Duodenal mucosa (tissue), 2 donors: ENCODE measurements around the gene SHLD1.
"Not testable (repeated sequence)": the region's sequence is repeated elsewhere in the genome, so short reads cannot be mapped to it uniquely, and the experiment has no call there.

Source experiments
- H3K27ac ChIP-seq: one replicate; pipeline ENCODE4 v1.7.0; 2013; ENCODE audit warnings: low read depth, low read length
- H3K27me3 ChIP-seq, 2 donors: one replicate each; pipeline ENCODE4 v1.7.0; 2013; ENCODE audit warnings: low read length in 2 of 2, control low read depth in 1 of 2; ENCODE audit not compliant: insufficient read depth in 2 of 2, control insufficient read depth in 1 of 2
- H3K36me3 ChIP-seq, 2 donors: one replicate each; pipeline ENCODE4 v1.7.0; 2013; ENCODE audit warnings: low read length in 2 of 2, control low read depth in 1 of 2; ENCODE audit not compliant: insufficient read depth in 2 of 2, control insufficient read depth in 1 of 2
- H3K4me1 ChIP-seq, 2 donors: one replicate each; pipeline ENCODE4 v1.7.0; 2013; ENCODE audit warnings: low read length in 2 of 2, control low read depth in 1 of 2; ENCODE audit not compliant: insufficient read depth in 2 of 2, control insufficient read depth in 1 of 2
- H3K4me3 ChIP-seq, 2 donors: one replicate each; pipeline ENCODE4 v1.7.0; 2013; ENCODE audit warnings: low read length in 2 of 2, low read depth in 1 of 2
- H3K9ac ChIP-seq, 2 donors: one replicate each; pipeline ENCODE4 v1.7.0; 2013; ENCODE audit warnings: low read length in 2 of 2, low read depth in 1 of 2
- H3K9me3 ChIP-seq, 2 donors: one replicate each; pipeline ENCODE4 v1.7.0; 2013; ENCODE audit warnings: low read length in 2 of 2, control low read depth in 1 of 2; ENCODE audit not compliant: control insufficient read depth in 1 of 2

Gene SHLD1

GRCh38 chr20:5788385-5788895, 38.2 kb downstream of the SHLD1 start:
- H3K36me3 ChIP-seq = no peaks in the 10 kb centered on the region
- no peak overlapping the region for H3K9ac ChIP-seq
- H3K9me3 ChIP-seq = no peaks in the 10 kb centered on the region
- no peak overlapping the region for H3K4me3 ChIP-seq
- no peak overlapping the region for H3K27ac ChIP-seq
- H3K4me1 ChIP-seq = peaks cover 8 to 14% of the 10 kb centered on the region in 2 donors
- H3K27me3 ChIP-seq = no peaks in the 10 kb centered on the region

GRCh38 chr20:5789827-5790226, 39.6 kb downstream of the SHLD1 start:
- peaks cover 8 to 12% of the 10 kb centered on the region in 2 donors for H3K4me1 ChIP-seq
- no peak overlapping the region for H3K9ac ChIP-seq
- H3K9me3 ChIP-seq = no peaks in the 10 kb centered on the region
- no peaks in the 10 kb centered on the region for H3K27me3 ChIP-seq
- H3K4me3 ChIP-seq = no peak overlapping the region
- H3K36me3 ChIP-seq = peaks cover 0 to 3% of the 10 kb centered on the region in 2 donors
- no peak overlapping the region for H3K27ac ChIP-seq

DNA sequence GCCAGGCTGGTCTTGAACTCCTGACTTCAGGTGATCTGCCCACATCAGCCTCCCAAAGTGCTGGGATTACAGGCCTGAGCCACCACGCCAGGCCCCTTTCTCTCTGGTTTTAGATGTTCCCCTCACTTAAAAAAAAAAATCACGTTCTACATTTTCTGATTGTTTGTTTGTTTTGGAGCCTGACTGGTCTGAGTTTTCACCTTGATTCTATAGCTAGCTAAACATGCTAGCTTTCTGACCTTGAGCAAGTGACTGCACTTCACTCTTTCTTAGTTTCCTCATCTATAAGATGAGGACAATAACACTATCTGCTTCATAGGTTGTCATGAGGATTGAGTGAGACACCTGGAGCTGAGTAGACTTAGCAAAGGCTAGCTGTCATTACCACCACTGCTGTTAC, 43.7 kb downstream of the SHLD1 start:
- no peak overlapping the region for H3K9ac ChIP-seq
- H3K9me3 ChIP-seq = no peaks in the 10 kb centered on the region
- peaks cover 8 to 12% of the 10 kb centered on the region in 2 donors for H3K4me1 ChIP-seq
- no peak overlapping the region for H3K4me3 ChIP-seq
- no peak overlapping the region for H3K27ac ChIP-seq
- H3K27me3 ChIP-seq = no peaks in the 10 kb centered on the region
- peaks cover 0 to 3% of the 10 kb centered on the region in 2 donors for H3K36me3 ChIP-seq

GRCh38 chr20:5796331-5797040, 46.3 kb downstream of the SHLD1 start:
- no peaks in the 10 kb centered on the region for H3K27me3 ChIP-seq
- peaks cover 8 to 12% of the 10 kb centered on the region in 2 donors for H3K4me1 ChIP-seq
- H3K36me3 ChIP-seq = peaks cover 0 to 3% of the 10 kb centered on the region in 2 donors
- H3K9me3 ChIP-seq = no peaks in the 10 kb centered on the region
- no peak overlapping the region for H3K27ac ChIP-seq
- H3K9ac ChIP-seq = no peak overlapping the region
- no peak overlapping the region for H3K4me3 ChIP-seq

- H3K9ac ChIP-seq = no peak overlapping the region
- H3K4me1 ChIP-seq = peaks cover 8 to 12% of the 10 kb centered on the region in 2 donors
- no peak overlapping the region for H3K27ac ChIP-seq
- H3K9me3 ChIP-seq = no peaks in the 10 kb centered on the region
- H3K27me3 ChIP-seq = no peaks in the 10 kb centered on the region
- peaks cover 0 to 3% of the 10 kb centered on the region in 2 donors for H3K36me3 ChIP-seq
- no peak overlapping the region for H3K4me3 ChIP-seq
These were observed 47.0 kb downstream of the SHLD1 start for GRCh38 chr20:5797165-5797564.

GRCh38 chr20:5797843-5798462, 47.8 kb downstream of the SHLD1 start:
- Histone ChIP-seq H3K4me1 (peaks cover 8 to 12% of the 10 kb centered on the region in 2 donors), H3K9ac (no peak overlapping the region), H3K27ac (no peak overlapping the region), H3K9me3 (no peaks in the 10 kb centered on the region), H3K36me3 (peaks cover 0 to 3% of the 10 kb centered on the region in 2 donors), H3K4me3 (no peak overlapping the region), H3K27me3 (no peaks in the 10 kb centered on the region)

GRCh38 chr20:5803754-5804303, 53.6 kb downstream of the SHLD1 start:
- H3K4me1 ChIP-seq, H3K9ac ChIP-seq, H3K27me3 ChIP-seq, H3K27ac ChIP-seq, H3K36me3 ChIP-seq, H3K4me3 ChIP-seq, H3K9me3 ChIP-seq: not testable (repeated sequence)

DNA sequence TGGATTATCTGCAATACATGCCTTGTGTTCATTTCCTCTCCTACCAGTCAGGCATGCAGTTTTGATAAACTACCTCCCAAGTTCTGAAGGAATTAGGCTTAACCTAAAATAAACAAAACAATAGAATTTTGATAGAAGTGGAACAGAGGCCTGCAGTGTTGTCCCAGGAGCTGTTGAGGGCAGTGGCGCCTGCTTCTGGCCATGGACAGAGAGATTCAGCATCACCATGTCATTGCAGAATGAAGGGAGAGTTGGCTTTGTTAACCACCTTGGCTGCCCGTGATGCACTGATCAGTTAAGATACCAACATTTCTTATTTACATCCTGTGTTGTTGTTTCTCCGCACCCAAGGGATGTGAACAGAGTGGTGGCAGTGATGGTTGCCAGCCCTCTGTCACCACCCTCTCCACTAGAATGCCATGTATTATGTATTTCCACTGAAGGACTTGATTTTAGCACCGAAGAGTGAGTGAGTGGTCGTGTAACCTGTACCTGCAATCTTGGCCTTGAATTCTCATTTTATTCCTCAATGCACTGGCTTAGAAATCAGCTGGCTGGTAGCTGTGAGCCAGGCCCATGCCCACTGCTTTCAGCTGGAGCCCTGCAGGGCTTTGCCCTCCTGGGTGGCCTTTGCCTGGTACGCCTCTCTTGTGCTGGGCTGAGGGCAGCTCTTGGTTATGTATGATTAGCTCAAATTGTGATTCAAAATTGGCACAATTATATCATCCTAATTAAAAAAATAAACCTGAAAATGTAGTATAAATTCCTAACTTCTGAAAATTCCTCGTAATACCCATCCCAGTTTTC, 56.5 kb downstream of the SHLD1 start:
- Histone ChIP-seq H3K4me1 (peaks cover 4 to 9% of the 10 kb centered on the region in 2 donors), H3K4me3 (no peak overlapping the region), H3K36me3 (peaks cover 0 to 3% of the 10 kb centered on the region in 2 donors), H3K9ac (no peak overlapping the region), H3K27ac (no peak overlapping the region), H3K9me3 (no peaks in the 10 kb centered on the region), H3K27me3 (no peaks in the 10 kb centered on the region)

GRCh38 chr20:5807431-5807830, 57.2 kb downstream of the SHLD1 start:
- H3K27ac ChIP-seq = no peak overlapping the region
- no peak overlapping the region for H3K4me3 ChIP-seq
- peaks cover 4 to 9% of the 10 kb centered on the region in 2 donors for H3K4me1 ChIP-seq
- H3K9ac ChIP-seq = no peak overlapping the region
- H3K36me3 ChIP-seq = peaks cover 0 to 3% of the 10 kb centered on the region in 2 donors
- no peaks in the 10 kb centered on the region for H3K27me3 ChIP-seq
- H3K9me3 ChIP-seq = no peaks in the 10 kb centered on the region
